Tibial artery (tissue), 4 donors: ENCODE results near the gene UBE2F.

ENCODE experiments used
- DNase-seq, 2 donors: peaks; one replicate each; pipeline ENCODE4 v3.0.0-alpha.2; 2019
- H3K27ac ChIP-seq, 2 donors: fragments of 200-600 bp; sonication (generic) in 1 of 2; 1 replicate in 1 of 2; 2 replicates in 1 of 2; pipeline ENCODE4 v1.5.1; 2018 to 2019; ENCODE audit warnings: mild to moderate bottlenecking in 1 of 2
- H3K27me3 ChIP-seq, 2 donors: fragments of 200-600 bp; sonication (generic) in 1 of 2; one replicate each; pipeline versions ENCODE4 v1.5.1 to v1.6.0; 2016 to 2019
- H3K36me3 ChIP-seq, 3 donors: fragments of 200-600 bp; sonication (generic) in 2 of 3; one replicate each; pipeline ENCODE4 v1.5.1; 2016 to 2019; ENCODE audit warnings: mild to moderate bottlenecking in 2 of 3
- H3K4me1 ChIP-seq, 4 donors: fragments of 200-600 bp; sonication (generic) in 2 of 4; 1 replicate in 3 of 4; 2 replicates in 1 of 4; pipeline ENCODE4 v1.5.1; 2016 to 2019
- H3K4me3 ChIP-seq, 2 donors: fragments of 200-600 bp; sonication (generic) in 1 of 2; 1 replicate in 1 of 2; 2 replicates in 1 of 2; pipeline ENCODE4 v1.5.1; 2018 to 2019; ENCODE audit warnings: mild to moderate bottlenecking in 2 of 2
- H3K9me3 ChIP-seq, 3 donors: fragments of 200-600 bp; sonication (generic) in 1 of 3; one replicate each; pipeline ENCODE4 v1.5.1; 2016 to 2019
- CTCF ChIP-seq, 2 experiments: fragments of 200-600 bp in 1 of 2; fragments of 450-650 bp in 1 of 2; IDR thresholded peaks; one replicate each; pipeline ENCODE4 v1.5.1; 2017 to 2019; ENCODE audit warnings: antibody characterized with exemption in 2 of 2, mild to moderate bottlenecking in 1 of 2, moderate library complexity in 1 of 2
- intact Hi-C: fragments of 100-400 bp; cut with DNase I; formaldehyde crosslinking; loops from one replicate; pipeline ENCODE4 v1.15.0; 2023; ENCODE audit warnings: low total_unique reads

UBE2F gene

GRCh38 chr2:237995036-237995435, 28.2 kb downstream of the UBE2F start:
- TF ChIP-seq CTCF (IDR thresholded peaks at IDR 0.05) = no peak
- no peaks in the 10 kb centered on the region for H3K9me3 ChIP-seq

GRCh38 chr2:237996021-237996593, 29.3 kb downstream of the UBE2F start:
- Histone ChIP-seq H3K27me3 (no peaks in the 10 kb centered on the region), H3K4me1 (peaks cover 0 to 25% (median 0%) of the 10 kb centered on the region in 4 donors), H3K36me3 (peaks cover 0 to 23% (median 11%) of the 10 kb centered on the region in 3 donors), H3K9me3 (no peaks in the 10 kb centered on the region), H3K4me3 (no peak overlapping the region), H3K27ac (peak overlapping the region; percentile 53 to 62)
- DNase-seq = peak in 1 of 2 donors; percentile 70
- no peak for TF ChIP-seq CTCF (IDR thresholded peaks at IDR 0.05)
- intact Hi-C loops = no loop called here

More at GRCh38 chr2:237995036-237995435, 28.2 kb downstream of the UBE2F start:
- intact Hi-C loops = no loop called here
- DNase-seq = no peak
- Histone ChIP-seq H3K4me1 (peaks cover 0 to 25% (median 0%) of the 10 kb centered on the region in 4 donors), H3K27me3 (no peaks in the 10 kb centered on the region), H3K27ac (peak overlapping the region in 1 of 2 donors; percentile 62), H3K4me3 (no peak overlapping the region), H3K36me3 (peaks cover 0 to 23% (median 11%) of the 10 kb centered on the region in 3 donors)

GRCh38 chr2:237997521-237997920, 30.7 kb downstream of the UBE2F start:
- Histone ChIP-seq H3K4me1 (peaks cover 0 to 25% (median 0%) of the 10 kb centered on the region in 4 donors), H3K27me3 (no peaks in the 10 kb centered on the region), H3K4me3 (no peak overlapping the region), H3K36me3 (peaks cover 0 to 16% (median 9%) of the 10 kb centered on the region in 3 donors), H3K27ac (peak overlapping the region; percentile 53 to 62), H3K9me3 (no peaks in the 10 kb centered on the region)
- intact Hi-C loops = no loop called here
- no peak for TF ChIP-seq CTCF (IDR thresholded peaks at IDR 0.05)
- DNase-seq = no peak

DNA sequence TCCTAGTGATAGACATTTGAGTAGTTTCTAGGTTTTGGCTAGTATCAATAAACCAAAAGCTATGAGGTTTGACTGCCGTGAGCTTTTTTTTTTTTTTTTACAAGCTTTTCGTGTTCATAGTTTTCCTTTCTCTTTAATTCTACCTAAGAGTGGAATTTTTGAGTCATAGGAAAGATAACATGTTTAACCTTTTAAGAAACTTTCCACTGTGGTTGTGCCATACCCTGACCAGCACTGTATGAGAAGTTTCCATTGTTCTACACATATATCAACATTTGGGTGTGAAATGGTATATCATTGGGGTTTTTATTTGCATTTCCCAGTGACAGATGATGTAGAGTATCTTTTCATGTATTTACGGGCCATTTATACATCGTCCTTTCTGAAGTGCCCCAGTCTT, 31.7 kb downstream of the UBE2F start:
- Histone ChIP-seq H3K27me3 (no peaks in the 10 kb centered on the region), H3K9me3 (no peaks in the 10 kb centered on the region), H3K4me1 (peaks cover 0 to 25% (median 0%) of the 10 kb centered on the region in 4 donors), H3K36me3 (peaks cover 0 to 8% (median 0%) of the 10 kb centered on the region in 3 donors), H3K4me3 (no peak overlapping the region), H3K27ac (peak overlapping the region in 1 of 2 donors; percentile 3)
- DNase-seq = no peak
- intact Hi-C loops = no loop called here
- TF ChIP-seq CTCF (IDR thresholded peaks at IDR 0.05) = no peak

- no peaks in the 10 kb centered on the region for H3K36me3 ChIP-seq
- H3K4me1 ChIP-seq = peaks cover 0 to 7% (median 0%) of the 10 kb centered on the region in 4 donors
- H3K4me3 ChIP-seq = no peak overlapping the region
- intact Hi-C loops = no loop called here
- H3K27me3 ChIP-seq = no peaks in the 10 kb centered on the region
- H3K9me3 ChIP-seq = no peaks in the 10 kb centered on the region
- H3K27ac ChIP-seq = no peak overlapping the region
- no peak for TF ChIP-seq CTCF (IDR thresholded peaks at IDR 0.05)
- DNase-seq = no peak
Observed at GRCh38 chr2:238003234-238004031, 36.6 kb downstream of the UBE2F start.
